ENCODE results near the gene SPATA2L.
A peak's percentile ranks its signal among the peaks of the same experiment; 100 is the strongest.

- TF ChIP-seq, protein P1, sequence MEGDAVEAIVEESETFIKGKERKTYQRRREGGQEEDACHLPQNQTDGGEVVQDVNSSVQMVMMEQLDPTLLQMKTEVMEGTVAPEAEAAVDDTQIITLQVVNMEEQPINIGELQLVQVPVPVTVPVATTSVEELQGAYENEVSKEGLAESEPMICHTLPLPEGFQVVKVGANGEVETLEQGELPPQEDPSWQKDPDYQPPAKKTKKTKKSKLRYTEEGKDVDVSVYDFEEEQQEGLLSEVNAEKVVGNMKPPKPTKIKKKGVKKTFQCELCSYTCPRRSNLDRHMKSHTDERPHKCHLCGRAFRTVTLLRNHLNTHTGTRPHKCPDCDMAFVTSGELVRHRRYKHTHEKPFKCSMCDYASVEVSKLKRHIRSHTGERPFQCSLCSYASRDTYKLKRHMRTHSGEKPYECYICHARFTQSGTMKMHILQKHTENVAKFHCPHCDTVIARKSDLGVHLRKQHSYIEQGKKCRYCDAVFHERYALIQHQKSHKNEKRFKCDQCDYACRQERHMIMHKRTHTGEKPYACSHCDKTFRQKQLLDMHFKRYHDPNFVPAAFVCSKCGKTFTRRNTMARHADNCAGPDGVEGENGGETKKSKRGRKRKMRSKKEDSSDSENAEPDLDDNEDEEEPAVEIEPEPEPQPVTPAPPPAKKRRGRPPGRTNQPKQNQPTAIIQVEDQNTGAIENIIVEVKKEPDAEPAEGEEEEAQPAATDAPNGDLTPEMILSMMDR (IDR thresholded peaks at IDR 0.05 in 4 of 5, conservative IDR thresholded peaks at IDR 0.05 in 1 of 5): peak in 1 of 5 experiments; percentile 7
- no peak for TF ChIP-seq POLR2A (IDR thresholded peaks at IDR 0.05)
Observed at GRCh38 chr16:89697616-89698331, 3.7 kb downstream of the SPATA2L start.
